GM18951 (cell line): ENCODE measurements around the gene ACSL5.

Experiments used
- POLR2A ChIP-seq: IDR thresholded peaks from 4 replicates; pipeline ENCODE4 v1.6.1; 2011; ENCODE audit warnings: mild to moderate bottlenecking; ENCODE audit not compliant: insufficient read length, insufficient read depth; ENCODE audit errors: extremely low read depth
- in situ Hi-C: fragments of 300-500 bp; cut with MboI; formaldehyde crosslinking; loops from one replicate; pipeline ENCODE4 v1.12.0; 2022; ENCODE audit warnings: low sequenced_read_pairs, mixed read lengths, inconsistent platforms; ENCODE audit not compliant: unreplicated experiment

The ACSL5 gene

DNA sequence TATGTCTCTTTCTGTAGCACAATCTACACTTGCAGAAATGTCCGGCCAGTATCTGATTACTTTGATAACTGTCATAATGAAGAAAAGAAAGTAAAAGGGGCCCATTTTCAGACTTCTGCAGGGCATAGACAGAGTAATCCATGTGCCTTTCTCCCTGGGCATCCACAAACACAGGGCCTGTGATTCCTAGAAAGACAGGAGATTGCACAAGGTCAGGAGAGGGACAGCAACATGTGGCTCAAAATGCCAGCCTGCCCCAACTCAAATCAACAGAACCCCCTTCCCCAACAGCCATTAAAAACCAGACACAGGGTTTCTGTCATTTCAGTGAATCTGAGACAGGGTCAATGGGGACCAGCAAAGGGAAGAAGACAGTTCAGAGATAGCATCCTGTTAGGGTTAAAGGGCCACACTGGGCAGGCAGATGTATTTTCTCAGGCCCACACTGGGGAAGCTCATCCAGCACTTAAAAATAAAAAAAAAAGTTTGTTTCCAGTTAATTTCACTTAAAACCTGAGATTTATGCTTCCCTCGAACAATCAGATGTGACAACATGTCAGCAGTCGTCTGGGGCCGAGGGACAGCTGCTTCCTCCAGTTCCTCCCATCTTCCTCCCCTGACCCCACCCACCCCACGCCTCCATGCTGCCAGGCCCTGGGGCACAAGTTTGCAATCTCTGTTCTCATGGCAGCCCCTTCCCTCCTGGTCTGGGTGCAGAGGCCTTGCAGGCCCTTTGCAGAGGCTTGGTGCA lies 30.7 kb upstream of the ACSL5 start:
- in situ Hi-C loops: no loop called here
- no peak for TF ChIP-seq POLR2A

DNA sequence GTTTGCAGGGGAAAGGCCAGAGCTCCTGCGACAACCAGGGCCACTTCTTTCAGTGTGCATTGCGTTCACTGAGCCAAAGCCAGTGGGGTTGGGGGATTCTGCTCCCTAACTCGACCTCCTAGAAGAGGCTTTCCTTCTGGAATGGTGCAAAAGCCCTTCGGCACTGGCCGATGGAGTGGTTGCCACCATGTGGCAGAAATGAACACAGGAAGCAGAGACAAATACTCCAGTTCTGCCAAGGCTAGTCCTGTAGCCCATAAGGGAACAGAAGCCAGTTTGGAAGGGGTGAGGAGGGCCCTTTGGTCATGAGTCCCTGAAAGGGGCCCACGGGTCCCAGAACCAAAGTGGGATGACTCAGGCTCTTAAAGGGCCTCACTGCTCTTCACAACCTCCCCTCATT lies 29.7 kb upstream of the ACSL5 start:
- in situ Hi-C loops: no loop called here
- TF ChIP-seq POLR2A: no peak

DNA sequence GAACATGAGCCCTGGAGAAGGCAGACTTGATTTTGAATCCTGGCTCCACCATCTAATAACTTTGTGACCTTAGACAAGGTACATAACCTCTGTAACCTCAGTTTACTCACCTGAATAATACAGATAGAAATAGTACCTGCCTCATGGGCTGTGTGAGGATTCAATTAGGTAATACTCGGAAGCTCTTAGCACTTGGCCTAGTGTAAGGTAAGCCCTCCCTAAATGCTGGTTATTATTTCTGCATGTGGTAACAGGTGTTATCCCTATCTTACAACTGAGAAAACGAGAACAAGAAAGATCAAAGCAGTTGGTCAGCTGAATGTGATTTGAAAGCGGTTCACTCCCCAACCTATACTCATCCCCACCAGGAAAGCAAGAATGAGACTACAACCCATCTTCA lies 28.7 kb upstream of the ACSL5 start:
- no peak for TF ChIP-seq POLR2A
- in situ Hi-C loops: no loop called here

DNA sequence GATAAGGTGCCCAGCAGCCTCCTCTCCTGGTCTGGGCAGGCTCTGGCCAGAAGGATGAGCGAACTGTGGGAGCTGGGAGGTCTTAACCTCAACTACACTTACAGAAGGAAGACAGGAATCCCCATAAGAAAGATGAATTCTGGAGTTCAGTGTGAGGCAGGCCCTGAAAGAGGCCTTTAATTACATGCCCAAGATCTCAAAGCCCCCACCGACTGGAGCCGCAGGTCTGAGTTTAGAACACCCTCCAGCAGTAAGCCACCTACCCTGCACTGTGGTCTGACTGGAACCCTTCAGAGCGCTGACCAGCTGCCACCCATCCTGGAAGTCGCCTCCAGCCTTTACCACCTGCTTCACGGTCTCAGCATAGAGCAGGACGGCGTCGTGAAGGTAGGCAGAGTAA lies 28.2 kb upstream of the ACSL5 start:
- no peak for TF ChIP-seq POLR2A
- in situ Hi-C loops: no loop called here

DNA sequence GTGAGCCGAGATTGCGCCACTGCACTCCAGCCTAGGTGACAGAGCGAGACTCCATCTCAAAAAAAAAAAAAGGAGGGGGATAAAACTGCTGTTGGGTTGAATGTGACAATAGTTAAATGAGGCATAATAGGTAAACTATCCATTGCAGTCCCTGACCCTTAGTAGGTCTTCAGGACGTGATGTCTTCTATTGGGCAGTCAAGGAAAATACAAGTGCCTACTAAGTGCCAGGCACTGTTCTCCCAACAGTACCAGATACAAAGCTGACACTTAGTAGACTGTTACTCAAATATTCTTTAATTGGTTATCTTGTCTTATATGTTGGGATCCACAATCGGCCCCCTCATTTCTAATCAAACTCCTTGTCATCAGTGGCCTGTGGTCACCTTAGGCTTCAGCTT lies 27.1 kb upstream of the ACSL5 start:
- in situ Hi-C loops: no loop called here
- TF ChIP-seq POLR2A: no peak

DNA sequence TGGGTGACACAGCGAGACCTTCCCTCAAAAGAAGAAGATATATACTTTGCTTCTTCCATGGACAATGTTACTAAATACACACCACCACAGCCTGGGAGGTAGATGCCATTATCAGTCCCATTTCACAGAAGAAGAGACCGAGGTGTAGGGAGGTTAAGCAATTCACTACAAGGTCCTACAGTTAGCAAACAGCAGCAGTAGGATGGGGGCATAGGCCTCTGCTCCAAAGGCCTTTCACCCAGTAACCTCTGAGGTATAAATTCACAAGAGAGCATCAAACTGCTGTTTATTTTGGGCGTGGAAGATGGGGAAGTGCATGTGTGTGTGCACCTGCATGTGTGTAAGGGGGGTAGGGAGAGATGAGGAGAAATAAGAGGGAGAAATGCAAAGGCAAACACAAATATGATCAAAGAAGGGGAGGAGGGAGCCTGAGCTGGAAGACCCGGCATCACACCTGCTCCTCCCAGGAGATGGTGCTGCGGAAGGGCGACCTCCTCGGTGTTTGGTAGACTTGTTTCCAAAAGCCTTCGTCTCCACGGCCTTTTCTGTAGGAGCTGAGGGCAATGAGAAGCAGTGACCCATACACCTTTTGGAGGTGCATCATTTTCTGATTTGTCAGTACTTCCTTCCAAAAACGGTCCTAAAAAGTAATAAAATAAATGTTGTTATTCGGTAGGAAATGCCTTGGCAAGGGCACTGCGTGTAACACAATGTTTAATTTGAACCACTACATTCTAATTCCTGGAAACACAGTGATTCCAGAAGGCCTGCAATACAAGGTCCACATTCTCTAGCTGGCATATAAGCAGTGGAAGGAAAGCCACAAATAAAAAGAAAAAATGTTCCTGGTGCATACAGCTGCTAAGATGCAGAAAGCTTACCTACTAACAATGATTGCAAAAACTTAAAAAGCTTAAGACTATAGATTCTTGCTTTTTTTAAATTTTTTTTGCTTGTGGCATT lies 25.9 kb upstream of the ACSL5 start:
- in situ Hi-C loops: no loop called here
- TF ChIP-seq POLR2A: no peak

DNA sequence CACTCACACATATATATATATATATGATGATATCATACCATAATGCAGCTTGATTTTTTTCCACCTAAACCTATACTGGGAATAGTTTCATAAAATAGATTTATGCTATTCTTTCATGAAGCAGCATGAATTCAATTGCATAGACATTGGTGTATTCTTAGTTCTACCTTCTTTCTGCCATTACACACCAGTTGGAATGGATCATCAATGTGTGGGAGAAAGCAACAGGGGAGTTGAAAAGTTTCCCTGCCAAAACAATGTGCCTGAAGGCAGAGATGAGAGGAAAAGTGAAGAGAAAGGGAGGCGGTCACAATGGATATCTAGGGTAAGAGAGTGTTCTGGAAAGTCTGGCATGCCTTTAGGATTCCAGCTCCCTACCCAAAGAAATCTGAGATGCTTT lies 25.2 kb upstream of the ACSL5 start:
- TF ChIP-seq POLR2A: no peak
- in situ Hi-C loops: no loop called here

DNA sequence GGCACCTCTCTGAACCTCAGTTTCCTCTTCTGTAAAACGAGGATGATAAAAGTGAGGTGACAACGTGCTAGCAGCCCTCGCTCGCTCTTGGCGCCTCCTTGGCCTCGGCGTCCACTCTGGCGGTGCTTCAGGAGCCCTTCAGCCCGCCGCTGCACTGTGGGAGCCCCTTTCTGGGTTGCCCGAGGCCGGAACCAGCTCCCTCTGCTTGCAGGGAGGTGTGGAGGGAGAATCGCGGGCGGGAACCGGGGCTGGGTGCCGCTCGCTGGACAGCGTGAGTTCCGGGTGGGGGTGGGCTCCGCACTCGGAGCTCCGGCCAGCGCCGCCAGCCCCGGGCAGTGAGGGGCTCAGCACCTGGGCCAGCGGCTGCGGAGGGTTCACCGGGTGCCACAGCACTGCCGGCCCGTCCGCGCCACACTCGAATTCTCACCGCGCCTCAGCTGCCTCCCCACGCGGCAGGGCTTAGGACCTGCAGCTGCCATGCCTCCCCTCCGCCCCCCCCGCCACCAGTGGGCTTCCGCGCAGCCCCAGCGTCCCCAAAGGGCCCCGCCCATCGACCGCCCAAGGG lies 24.3 kb upstream of the ACSL5 start:
- TF ChIP-seq POLR2A: no peak

DNA sequence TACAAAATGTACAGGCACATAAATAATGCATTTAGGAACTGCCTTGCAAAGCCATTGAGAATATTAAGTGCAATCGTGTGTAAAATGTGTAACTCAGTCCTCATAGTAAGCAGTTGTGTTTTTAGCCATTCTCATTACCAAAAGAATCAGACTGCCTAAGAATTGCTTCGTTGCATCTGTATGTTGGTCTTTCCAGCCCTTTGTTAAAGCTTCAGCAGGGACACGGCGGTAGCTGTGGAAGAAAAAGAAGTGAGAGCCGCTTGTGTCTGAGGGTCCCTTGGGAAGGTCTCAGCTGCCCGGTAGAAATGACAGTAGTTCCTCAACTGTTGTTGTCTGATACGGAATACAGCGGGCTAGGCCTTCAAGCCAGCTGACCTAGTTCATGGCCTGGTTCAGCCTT lies 22.8 kb upstream of the ACSL5 start:
- in situ Hi-C loops: no loop called here
- TF ChIP-seq POLR2A: no peak

More for the DNA sequence above, 24.3 kb upstream of the ACSL5 start:
- in situ Hi-C loops: no loop called here

DNA sequence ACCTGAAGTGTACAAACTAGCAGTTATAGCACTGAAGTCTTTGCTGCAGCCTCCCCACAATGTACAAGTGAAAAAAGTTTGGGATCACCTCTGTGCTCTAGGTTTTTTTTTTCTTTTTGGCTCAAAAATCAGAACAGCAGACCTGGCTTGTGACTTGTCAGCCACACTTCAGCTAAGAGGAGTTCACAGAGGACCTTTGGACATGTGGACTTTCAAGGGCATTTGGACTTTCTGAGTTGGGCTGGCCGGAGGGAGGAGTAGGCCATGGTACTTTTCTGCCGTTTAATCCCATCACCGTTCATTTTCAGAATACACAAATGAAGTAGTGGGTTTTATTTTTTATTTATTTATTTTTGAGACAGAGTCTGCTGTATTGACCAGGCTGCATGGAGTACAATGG lies 21.9 kb upstream of the ACSL5 start:
- in situ Hi-C loops: no loop called here
- TF ChIP-seq POLR2A: no peak

DNA sequence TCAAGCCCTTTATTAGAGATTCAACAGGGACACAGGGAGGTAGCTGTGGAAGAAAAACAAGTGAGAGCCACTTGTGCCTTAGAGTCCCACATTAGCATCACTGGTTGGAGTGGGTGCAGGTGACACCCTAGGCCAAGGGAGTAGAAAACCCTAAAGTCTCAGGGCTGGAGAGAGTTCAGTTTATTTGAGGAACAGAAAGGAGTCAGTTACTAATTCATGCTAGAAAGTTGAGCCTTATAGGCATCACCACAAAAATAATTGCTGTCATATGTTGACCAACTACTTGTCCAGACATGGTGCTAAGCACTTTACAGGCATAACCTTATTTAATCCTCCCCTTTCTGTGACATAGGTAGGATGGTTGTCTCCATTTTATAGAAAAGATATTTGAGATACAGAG lies 20.9 kb upstream of the ACSL5 start:
- in situ Hi-C loops: no loop called here
- TF ChIP-seq POLR2A: no peak

DNA sequence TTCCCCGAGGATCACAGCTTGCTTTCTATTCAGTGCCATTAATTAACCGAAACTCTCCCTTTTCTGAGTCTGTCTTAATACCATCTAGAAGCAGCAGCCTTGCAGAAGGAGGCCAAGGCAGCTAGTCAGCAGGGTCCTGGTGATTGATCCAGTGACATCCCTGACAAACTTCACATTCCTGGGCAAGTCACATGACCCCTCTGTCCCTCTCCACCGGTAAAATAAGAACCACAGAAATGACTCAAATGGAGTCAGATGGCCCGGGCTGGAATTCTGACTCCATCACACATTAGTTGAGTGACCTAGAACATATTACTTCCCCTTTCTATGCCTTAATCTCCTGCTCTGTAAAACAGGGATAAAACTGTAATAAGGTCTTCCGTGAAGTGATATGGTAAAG lies 17.2 kb upstream of the ACSL5 start:
- in situ Hi-C loops: no loop called here
- no peak for TF ChIP-seq POLR2A

DNA sequence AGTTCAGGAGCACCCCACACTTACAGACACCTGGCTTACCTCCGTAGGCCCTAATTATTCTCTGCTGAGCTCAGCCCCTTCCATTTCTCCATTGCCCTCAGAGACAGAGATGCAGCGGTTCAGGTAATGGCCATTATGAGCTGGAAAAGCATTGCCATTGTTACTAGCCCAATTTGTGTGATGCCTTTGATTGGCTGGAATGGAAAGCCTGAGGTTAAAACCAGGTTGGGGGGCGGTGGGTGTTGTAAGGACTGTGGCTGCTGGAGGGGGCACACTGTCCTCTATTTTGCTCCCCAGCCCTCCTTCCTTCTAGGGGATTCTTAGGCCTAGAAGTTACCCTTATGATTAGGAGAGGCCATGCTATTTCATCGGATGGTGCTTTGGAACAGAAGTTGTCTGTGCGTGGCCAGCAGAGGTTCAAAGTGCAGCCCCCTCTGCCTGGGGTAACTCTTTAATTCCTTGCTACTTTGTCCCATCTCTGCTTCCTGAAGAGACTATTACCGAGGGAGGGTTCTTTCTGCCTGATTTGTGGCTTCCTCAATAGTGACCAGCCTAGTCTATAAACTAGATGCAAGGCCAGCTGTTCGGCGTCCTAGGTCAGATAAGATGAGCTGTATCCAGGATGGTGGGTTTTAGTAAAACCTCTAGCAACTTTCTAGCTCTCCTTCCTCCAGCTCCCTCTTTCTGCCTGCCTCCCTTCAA lies 14.2 kb upstream of the ACSL5 start:
- in situ Hi-C loops: no loop called here
- TF ChIP-seq POLR2A: no peak
